HG02981 (cell line): Measurements from ENCODE around the gene RAB28.
A peak's percentile ranks its signal among the peaks of the same experiment; 100 is the strongest.

Source experiments
- ATAC-seq: cut with Tn5 transposase; IDR thresholded peaks from one replicate; pipeline ENCODE4 v1.9.1; 2021; ENCODE audit warnings: mild to moderate bottlenecking, moderate library complexity; ENCODE audit not compliant: unreplicated experiment

The RAB28 gene

DNA sequence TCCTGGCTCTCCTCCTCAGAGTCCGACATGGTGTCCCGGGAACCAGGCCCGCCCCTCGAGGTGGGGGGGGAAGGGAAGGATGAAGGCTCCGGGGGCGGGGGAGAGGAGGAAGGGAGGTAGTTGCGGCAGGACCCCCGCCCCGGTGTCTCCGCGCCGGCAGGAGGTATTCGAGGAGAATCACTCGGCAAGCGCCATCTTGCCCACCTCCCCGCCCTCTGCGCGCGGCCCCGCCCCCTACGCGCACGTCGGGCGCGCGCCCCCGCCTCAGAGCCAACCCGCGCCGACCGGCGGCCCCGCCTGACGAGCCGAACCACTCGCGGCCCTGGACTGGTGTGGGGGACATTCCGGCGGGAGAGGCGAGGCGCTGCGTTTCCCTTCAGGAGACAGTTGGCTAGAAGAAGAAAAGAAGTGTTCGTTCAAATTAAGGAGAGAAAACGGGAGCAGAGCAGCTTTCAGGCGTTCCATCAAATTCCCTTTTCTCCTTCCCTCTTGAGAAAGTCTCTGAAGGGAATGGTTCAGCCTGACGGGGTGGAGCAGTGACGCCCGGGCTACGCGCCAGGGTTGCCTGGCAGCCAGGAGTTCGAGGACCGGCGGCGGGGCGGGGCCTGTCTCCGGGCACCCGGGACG is at the start of gene RAB28:
TSS of gene RAB28 (minus strand) at position 219 of the 627 bp plus-strand sequence.
- peak; percentile 91 for ATAC-seq

DNA sequence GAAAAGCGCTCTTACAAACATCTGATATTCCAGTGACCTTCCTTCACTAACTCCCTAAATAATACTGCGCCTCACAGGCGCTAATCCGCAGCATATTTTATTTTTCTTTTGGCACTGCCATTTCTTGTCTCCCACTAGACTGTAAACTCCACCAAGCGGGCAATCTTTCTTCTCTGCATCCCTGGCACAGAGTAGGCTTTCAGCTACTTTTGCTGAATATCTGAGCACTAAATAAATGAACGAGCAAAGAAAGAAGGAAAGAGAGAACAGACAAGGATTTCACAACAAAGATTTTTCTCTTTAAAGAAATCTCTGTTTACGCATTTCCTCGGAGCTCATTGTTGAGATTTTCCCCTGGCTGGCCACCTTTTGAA is 47.5 kb upstream of the RAB28 start:
- no peak for ATAC-seq

DNA sequence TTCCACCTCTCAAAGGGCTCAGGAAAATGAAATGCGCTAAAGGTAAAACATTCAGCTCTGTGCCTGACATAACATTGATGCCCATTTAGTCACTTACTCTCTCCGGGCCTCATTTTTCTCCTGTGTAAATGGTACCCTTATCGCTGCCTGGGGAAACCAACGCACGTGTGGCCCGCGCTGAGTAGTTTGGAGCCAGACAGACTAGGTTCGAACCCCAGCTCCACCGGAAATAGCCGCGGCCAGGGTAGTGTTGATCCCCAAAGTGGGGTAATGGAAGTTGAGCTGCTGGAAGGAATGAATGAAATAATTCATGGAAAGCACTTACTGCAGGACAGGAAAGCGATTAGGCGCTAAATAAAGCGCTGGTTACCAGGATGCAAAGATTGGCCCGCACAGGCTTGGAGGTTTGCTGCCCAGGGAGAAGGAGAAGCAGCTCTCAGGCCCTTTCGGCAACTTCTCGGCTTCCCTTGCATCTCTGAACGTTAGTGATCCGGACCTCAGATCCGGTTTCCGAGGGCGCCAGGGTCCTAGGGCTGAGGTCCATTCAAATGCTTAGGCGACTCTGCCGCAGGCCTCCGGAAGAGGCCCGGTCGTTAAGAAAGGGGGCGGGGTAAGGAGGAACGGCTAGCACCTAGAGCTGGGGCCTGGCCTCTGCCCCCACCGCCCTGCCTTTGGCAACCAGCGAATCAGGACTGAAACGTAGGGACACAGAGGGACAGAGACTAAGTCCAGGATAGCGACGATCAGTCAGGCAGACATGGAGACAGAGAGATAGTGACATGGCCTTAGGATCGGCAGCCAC is 46.9 kb upstream of the RAB28 start:
- no peak for ATAC-seq

DNA sequence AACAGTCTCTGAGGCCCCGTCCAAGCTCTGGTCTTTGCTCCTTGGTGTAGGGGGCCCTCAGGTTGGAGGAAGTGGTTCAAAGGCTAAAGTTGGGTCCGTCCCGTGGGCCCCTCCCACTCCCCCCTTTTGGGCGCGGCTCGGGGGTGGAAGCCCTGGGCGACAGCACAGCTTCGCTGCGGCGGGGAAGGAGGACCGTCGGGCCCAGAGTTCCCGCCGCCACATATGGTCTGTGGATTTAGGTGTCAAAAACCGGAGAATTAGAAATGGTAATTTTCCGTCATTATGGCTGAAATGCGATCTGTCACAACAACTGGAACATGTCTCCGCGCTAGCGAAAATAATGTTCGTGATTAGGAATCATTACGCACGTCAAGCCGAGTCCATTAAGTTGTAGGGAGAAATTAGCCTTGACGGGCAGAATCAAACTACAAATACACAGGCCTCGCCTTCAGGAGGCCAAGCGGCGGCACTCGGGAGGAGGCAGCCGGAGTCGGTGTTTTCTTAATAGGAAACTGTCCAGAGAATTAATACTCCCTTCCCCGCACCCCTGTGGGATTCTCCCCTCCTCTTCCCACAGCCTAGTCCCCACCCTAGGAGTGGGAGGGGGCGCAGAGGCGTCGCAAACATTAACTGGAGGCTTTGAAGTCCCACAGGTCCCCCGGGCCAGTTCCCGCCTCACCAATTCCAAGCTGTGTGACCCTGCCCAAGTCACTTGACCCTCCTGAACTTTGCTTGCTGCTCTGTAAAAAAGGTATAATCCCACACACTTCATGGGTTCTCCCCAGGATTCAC is 45.2 kb upstream of the RAB28 start:
- no peak for ATAC-seq

DNA sequence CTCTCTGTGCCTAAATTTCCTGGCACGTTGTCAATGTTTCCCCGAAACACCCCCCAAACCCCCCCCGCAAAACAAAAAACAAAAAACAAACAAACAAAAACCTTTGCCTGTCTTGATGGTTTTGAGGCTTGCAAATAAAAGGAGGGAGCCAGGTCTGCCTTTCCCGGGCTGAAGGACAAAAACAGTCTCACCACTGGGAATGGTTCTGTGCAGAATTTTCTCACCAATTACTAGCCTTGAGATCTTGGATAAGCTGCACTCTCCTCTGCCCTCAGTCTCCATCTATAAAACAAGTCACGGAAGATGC is 44.6 kb upstream of the RAB28 start:
- ATAC-seq = no peak

DNA sequence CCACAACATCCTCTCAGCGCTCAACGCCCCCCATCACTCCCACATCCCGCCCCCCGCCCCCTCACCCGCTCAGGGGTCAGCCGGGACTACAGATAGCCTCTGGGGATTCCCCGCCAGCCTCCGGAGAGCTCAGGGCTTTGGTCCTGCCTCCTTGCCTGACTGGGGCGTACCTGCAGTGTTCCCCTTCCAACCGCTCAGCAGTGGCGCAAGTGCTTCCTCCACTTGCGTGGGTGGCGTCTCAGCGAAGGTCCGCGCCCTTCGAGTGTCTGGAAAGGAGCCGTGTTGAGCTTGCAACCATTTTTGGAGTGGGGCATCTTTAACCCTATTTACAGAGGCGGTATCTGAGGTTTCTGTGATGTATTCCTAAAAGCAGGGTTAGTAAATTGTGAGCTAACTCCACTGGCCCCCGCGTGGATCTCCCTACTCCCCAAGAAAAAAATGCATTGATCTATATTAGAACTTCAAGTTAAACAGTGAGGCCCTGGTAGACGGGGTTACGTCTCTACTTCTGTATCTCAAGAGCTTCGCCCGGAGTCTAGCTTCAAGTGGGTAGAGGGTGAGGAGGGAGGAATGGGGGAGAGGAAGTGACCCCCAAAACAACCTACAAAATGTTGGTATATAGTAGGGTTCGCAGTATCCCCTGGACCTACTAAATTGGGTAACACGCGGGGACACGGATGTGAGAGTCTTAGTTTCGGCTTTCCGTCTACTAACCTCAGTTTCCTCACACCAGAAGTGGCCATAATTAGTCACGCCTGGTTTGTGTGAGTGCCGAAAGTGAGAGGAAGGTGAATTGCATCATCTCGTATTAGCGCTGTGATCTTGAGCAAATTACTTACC is 44.1 kb upstream of the RAB28 start:
- peak; percentile 78 for ATAC-seq

DNA sequence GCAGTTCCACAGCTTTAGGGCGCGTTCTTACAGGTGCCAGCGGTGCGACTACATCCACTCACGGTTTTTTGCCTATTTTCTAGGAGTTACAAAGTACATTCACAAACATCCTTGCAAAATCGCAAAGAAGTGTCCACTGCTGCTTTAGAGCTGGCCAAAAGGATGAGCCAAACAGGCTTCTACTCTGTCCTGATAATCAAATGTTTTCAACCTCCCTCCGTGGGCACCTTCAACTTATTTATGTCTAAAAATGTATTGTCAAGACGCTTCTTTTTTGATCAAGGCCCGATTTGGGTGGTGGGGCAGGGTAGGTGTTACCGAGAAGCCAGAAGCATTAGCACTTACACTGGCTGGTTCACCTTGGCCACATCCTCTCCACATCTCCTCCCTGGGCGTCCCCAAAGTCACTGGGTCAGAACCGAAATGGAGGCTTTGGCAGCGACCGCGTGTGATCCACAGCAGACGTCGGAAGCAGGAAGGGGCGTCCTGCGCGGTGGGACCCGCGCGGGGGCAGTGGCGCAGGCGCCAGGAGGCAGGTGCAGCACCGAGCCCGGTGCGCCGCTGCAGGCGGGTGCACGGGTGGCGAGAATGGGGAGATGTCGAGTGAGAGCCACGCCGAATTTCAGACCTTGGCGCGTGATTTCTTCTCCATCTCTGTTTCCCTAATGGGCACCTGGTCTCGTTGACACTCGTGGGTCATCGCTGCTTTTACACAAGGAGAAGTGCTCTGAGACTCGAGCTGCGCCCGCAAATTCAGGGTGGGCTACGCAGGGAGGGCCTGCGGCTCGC is 43.2 kb upstream of the RAB28 start:
- ATAC-seq = no peak

DNA sequence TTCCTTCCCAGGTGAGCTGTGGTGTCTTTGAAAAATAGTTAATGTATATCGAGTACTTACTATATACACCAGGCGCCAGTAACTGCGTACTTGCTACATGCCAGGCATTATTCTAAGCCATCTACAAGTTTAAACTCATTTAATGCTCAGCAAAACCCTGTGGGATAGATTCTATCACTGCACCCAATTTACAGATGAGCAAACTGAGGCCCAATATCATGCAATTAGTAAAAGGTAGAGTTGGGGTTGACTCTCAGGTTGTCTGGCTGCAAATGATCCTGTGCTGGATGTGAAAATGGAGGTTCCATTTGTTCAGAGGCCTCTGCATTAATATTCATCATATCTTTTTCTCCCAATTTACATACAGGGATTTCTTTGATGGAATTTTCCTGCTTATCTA is 42.5 kb upstream of the RAB28 start:
- ATAC-seq = no peak

DNA sequence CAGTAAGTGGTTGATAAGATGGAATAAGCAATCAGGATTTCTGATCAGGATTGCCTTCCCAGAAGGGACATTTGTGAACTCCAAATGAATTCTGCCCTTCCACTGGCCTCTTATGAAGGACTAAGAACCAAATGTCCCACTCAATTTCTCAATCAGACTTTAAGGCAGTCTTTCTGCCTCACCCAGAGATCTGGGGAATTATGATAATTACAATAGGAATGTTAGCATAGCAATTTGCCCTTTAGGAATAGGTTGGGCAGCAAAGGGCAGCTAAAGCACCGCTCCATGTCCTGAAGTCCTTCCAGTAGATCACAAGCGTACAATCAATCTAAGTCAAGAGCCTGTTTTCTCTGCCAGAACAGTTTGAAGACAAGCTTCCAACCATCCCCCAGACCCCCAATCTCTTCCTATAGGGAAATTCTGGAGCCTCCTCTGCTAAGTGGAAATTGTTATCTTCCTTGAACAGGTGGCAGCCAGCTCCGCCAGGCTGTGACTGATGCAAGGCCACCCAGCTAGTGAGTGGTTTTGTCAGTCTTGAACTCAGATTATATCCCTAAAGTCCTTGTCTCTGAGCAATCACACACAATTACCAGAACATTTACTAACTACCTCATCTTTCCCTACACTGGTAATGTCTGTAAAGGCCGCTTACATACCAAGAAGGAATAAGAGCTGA is 41.6 kb upstream of the RAB28 start:
- no peak for ATAC-seq

DNA sequence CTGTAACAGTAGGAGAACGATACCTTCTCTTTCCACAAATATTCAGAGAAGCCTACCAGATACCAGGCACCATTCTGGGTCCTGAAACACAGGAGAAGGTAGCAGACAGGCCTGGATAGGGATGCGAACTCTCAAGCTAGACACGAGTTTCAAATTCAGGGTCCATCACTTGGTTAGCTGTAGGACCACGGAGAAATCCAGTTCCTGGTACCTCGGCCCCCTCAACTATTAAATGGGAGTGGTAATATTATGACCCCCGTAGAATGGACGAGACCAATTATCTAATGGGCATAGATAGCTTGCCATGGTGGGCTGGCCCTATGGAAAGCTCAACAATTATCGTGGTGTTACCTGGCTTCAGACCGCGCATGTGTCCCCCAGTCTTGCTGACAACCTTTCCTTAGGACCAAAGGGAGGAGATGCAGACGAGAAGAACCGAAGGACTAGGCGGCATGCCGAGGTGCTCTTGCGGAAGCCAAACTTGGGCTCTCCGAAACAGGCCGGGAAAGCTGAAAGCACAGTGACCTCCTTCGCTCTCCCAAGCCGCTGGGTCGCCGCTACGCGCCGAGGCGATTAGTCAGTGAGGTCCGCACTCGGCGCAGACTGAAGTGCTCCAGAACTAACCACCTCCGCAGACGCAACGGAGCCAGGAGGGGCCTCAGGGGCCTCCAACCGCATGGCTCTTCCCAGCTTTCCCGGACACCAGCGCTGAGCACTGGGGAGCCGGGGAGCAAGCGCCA is 40.5 kb upstream of the RAB28 start:
- ATAC-seq = no peak

DNA sequence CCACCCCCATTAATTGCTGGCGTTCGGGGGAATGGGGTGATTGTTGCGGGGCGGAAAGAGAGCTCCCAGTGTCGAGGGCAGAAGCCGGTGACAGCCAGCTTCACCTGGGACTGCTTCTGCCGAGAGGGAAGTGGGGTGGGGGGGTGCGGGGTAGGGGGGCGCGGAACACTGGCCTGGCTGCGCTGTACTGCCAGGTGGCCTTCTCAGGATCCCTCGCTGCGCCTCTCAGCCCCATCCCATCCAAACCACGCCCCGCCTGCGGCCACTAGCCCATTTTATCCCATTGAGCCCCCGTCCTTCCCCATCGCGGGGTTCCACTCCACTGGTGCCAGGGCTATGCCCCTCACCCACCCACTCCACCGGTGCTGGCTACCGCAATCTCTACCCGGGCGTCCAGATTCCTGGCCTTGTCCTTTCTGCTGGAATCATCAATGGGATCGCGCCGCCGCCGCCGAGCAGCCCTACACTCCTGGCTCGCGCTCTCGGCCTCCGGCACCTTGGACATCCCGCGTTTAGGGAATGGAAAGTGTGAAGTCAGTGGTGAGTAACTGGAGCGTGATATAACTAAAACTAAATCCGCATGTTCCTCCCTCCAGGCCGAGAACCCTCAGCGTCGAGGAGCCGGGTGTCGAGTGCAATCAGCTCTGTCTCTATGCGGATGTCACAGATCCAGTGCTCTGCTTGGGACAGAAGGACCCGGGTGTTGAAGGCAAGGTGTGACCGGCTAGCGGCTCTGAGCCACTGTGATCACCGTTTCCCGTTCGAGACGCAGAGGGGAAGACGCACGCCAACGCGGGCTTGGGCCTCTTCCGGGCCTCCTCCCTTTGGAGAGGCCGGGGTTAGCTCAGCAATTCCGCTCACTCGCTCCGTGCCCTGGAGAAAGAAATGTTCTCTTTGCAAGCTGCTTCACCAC is 39.7 kb upstream of the RAB28 start:
- no peak for ATAC-seq

DNA sequence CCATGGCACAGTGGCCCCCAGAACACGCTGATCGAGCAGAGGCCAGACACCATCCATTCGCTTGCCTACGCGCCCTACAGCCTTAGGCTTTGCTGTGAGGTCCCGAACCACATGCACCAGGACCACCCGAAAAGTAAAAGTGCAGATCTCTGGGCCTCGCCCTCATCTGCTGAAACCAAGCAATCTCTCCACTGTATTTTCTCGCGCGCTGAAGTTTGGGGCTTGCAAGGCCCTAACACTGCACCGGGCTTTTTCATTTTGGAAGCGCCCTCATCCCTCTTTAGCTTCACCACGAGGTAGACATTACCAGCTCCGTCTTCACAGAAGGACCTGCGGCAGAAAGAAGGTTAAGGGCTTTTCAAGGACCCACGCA is 39.0 kb upstream of the RAB28 start:
- ATAC-seq = no peak

DNA sequence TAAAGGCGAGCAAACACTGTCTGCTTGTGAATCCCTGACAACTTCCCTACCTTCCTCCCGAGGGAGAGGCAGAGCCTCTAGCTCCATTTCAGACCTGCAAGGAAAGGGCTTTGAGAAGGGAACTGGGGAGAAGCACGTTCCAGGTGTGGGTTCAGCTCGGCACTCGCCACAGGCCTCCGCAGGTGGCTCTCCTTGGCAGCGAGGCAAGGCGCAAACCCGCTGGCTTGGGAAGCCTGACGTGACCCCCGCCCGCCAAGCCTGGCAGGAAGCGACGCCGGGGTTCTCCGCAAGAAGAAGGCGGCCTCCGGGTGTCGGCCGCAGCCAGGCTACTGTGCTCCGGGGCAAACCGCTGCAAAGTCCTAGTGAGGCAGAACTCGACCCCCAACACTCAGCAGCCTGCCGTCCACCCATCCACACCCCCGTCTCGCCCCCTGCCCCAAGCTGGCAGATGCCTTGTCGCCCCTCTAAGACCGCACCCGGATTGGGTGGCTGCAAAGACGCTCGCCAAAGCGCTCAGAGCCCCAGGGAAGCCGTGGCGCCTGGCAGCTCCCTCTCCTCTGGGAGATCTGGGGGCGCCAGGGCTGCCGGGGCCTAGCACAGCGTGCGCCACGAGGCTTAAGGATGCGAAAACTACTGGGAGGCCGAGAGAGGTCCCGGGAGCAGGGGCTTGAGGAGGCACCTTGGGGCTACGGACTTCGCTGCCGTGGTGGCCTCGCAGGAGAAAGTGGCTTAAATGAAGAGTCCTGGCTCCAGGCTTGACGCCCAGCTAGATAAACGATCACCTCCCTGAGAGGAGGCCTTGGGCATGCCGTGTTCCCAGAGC is 38.4 kb upstream of the RAB28 start:
- ATAC-seq = no peak

DNA sequence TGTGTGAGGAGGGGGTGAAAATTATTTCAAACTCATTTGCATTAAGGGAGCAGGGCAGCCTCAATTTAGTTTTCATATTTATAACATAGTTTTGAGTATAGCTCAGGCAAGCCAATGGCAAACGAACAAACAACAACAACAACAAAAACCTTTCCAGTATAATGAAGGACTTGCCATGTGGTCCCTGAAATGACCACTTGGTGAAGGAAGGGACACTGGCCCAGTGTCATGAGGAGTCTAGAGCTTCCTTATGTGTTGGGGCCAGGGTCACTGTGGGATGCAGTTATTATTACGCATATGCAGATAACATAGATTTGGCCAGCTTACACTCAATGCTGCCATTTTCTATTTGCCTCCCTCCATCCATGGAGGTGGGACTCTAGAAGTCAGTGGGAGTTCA is 36.9 kb upstream of the RAB28 start:
- ATAC-seq = no peak

DNA sequence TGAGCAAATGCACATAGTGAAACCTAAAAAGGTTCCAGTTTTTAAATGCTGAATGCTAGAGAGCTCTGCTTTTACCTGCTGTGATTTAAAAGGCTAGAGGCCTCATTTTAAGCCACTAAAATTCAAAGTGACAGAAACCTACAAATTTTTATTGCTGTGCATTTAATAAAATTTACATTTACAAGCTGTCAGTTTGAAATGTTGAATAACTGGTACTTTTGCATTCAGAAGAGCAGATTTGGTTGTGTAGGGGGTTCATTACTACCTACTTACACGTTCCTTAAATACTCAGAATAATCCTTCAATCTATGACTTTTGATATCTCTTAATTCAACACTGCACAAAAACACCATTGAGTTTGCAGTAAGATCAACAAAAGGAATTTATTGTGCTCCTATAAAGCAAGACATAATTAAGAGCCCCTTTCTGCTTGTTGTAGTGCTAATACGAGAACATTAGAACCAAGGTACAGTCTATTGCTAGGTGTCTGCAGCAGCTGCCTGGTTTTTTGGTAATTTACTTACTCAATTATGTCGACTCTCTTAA is 32.2 kb upstream of the RAB28 start:
- no peak for ATAC-seq

DNA sequence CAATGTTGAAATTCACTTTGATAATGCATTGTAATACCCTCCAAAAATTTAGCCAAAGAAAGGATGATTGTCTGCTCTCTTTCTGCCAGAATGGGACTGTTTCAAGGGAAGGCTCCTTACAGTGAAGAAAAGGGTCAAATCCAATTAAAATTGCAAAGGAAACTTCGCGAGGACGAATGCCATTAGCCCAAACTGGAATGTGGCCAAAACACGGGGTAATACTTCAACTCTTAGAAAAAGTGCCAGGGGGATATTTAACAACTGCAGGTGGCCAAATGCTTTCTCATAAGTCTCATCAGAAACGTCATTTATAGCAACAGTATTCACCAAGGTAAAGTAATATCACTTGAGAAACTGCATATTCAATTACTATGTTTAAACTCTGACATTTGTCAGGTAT is 31.1 kb upstream of the RAB28 start:
- ATAC-seq = no peak

DNA sequence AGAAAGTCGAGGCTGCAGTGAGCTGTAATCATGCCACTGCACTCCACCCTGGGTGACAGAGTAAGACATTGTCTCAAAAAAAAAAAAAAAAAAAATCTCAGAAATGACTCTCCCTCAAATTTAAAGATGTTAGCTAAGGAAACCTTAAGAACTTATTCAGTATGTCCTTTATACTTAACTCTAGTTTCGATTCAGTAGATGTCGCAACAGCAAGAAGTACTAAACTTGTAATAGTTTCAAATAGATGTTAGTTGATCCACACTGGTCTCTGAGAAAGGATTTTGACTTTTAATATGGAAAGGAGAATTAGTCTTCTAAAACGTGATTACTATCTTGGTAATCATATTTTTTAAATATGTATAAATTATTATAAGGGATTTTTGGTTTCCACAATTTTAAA is 30.6 kb upstream of the RAB28 start:
- no peak for ATAC-seq
